ENCODE data around the gene MAG.
"Not testable (repeated sequence)": the region's sequence is repeated elsewhere in the genome, so short reads cannot be mapped to it uniquely, and the experiment has no call there.

MAG gene

GRCh38 chr19:35281303-35281702 is 10.7 kb upstream of the MAG start:
- DNase-seq (ENCODE audit: low read depth), result no peak

DNA sequence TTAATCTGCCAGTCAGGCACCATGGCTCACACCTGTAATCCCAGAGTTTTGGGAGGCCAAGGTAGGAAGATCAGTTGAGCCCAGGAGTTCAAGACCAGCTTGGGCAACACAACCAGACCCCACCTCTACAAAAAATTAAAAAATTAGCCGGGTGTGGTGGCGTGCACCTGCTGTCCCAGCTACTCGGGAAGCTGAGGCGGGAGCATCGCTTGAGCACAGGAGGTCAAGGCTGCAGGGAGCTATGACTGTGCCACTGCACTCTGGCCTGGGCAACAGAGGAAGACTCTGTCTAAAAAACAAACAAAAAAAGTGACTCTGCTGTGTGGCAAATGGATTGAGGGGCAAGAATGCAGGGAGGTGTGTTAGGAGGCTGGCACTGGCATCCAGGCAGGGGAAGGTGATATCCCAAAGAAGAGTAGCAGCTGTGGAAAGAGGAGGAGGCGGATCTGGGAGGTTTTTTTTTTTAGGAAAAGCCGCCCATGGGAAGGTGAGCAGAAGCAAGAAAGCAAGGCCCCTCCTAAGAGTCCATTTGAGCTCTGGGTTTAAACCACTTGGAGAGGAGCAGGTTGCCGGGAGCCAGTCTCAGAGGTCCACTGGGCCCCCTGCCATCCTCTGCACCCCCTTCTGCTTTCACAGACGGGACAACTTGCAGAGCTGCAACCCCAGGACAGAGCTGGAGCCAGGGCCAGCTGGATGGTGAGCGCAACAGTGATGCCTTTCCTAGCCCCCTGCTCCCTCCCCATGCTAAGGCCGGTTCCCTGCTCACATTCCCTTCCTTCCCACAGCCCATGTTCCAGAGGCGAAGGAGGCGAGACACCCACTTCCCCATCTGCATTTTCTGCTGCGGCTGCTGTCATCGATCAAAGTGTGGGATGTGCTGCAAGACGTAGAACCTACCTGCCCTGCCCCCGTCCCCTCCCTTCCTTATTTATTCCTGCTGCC is 7.5 kb upstream of the MAG start:
- no peak for DNase-seq (ENCODE audit: low read depth)

GRCh38 chr19:35285095-35285449 is 6.9 kb upstream of the MAG start:
- DNase-seq (ENCODE audit: low read depth), result no peak

GRCh38 chr19:35285465-35285864 is 6.5 kb upstream of the MAG start:
- DNase-seq (ENCODE audit: low read depth), result not testable (repeated sequence)

DNA sequence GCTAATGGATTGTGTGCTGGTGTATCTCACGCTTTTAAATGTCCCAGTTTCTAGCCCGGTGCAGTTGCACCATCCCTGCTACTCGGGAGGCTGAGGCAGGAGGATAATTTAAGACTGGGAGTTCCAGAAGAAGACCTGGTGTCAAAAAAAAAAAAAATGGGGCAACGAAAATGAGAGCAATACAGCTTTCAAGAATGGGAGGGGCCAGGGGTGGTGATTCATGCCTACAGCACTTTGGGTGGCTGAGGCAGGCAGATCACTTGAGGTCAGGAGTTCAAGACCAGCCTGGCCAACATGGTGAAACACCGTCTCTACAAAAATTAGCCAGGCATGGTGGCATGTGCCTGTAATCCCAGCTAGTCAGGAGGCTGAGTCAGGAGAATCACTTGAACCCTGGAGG is 5.9 kb upstream of the MAG start:
- not testable (repeated sequence) for DNase-seq (ENCODE audit: low read depth)

GRCh38 chr19:35287713-35288112 is 4.2 kb upstream of the MAG start:
- DNase-seq (ENCODE audit: low read depth), result no peak

- no peak for DNase-seq (ENCODE audit: low read depth)
These were observed 3.6 kb upstream of the MAG start for GRCh38 chr19:35288331-35288730.

- no peak for DNase-seq (ENCODE audit: low read depth)
These were observed 3.1 kb upstream of the MAG start for GRCh38 chr19:35288906-35289305.

DNA sequence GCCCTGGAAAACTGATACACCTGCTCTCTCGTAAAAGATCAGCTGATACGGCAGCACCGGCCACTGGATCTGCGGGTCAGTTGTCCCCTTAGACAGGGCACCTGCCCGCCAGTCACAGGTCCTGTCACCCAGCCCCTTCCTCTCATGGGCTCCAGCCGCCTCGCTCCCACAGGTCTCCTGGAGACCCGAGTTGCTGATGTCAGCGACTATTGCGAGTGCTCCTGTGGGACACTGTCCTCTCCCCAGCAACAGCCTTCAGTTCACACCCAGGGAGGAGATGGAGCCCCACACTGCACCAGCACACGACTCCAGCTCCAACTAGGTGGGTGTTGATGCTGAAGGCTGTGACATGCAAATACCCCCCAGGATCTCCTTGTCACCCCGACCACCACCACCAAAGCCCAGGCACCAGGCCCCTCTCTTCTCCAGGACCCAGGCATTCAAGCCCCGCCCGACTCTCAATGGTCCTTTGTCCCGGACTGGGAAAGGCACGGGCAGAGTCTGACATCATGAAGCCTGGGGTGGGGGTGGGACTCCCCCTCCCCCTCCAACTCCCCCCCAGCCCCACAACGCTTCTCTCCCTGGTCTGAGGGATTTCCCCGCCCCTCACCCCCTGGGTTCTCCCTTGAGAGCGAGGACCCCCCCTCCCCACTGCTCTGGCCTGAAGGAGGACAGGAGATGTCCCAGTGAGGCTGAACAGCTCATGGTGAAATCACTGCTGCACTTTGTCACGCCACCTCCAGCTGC is 1.4 kb upstream of the MAG start:
- no peak for DNase-seq (ENCODE audit: low read depth)

- DNase-seq (ENCODE audit: low read depth), result no peak
These were observed 702 bp upstream of the MAG start for GRCh38 chr19:35291259-35291658.

DNA sequence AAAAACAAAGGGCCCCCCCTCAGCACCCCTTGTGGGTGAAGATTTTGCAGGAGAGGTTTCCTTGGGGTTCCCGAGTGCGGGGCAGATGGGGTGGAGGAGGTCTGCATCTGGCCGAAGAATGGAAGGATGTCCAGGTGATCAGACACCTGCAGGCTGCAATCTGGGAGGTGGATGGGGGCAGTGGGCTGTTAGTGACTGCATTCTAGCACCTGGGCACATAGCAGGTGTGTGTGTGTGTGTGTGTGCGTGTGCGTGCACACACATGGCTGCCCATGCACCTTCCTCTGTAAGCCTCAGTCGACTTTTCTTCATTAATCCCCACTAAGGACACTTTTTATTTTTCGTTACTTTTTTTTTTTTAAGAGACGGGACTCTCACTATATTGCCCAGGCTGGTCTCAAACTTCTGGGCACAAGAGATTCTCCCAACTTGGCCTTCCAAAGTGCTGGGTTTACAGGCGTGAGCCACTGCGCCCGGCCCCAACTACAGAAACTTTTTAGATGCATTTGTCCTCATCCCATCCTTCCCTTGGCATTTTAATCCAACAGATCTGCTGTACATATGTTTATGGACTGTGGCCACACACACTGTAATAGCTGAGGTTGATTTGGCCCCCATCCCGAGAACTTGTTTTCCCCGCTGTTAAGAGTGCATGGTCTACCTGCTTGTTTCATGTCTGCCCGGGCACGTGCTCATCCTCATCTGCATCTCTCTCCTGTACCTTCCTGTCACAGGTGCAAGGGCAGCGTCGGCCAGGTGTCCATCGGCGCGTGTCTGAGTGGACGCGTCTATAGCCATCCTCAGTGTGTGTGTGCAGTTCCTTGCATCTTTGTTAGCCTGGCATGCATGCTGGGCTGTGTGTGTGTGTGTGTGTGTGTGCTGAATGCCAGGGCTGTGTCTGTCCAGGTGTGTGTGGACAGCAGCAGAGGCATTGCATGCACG is 731 bp downstream of the MAG start:
- DNase-seq (ENCODE audit: low read depth), result no peak

GRCh38 chr19:35293363-35293739 is 1.4 kb downstream of the MAG start:
- no peak for DNase-seq (ENCODE audit: low read depth)

DNA sequence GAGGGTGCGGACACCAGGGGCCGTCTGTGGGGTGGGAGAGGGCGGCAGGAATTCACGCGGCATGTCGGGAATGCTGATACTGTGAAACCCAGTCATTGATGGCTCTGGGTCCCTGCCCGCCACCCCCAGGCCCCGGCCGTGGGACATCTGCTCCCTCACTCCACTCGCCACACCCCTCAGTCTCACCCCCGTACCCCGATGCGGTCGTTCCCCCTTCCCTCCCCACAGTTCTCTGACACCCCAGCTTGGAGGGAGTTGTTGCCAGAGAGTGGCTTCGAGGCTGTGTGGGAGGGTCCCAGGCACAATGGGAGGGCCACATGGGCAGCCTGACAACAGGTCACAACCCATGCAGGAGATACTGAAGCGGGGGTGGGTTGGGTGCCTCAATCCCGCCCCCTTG is 1.8 kb downstream of the MAG start:
- no peak for DNase-seq (ENCODE audit: low read depth)

DNA sequence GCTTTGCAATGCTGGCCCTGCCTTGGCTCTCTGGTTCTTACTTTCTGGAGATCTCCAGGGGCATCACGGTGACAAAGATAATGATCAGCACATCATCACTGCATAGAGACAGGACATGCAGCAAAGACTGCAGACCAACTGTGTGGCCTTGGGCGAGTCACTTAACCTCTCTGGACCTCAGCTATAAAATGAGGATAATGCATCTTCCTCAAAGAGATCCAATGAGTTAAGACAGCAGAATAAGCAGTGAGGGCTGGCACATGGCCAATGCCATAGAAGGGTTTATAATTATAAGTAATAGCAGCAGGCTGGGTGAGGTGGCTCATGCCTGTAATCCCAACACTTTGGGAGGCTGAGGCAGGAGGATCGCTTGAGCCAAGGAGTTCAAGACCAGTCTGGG is 2.4 kb downstream of the MAG start:
- no peak for DNase-seq (ENCODE audit: low read depth)

- no peak for DNase-seq (ENCODE audit: low read depth)
These were observed 3.2 kb downstream of the MAG start for GRCh38 chr19:35294859-35295791.

DNA sequence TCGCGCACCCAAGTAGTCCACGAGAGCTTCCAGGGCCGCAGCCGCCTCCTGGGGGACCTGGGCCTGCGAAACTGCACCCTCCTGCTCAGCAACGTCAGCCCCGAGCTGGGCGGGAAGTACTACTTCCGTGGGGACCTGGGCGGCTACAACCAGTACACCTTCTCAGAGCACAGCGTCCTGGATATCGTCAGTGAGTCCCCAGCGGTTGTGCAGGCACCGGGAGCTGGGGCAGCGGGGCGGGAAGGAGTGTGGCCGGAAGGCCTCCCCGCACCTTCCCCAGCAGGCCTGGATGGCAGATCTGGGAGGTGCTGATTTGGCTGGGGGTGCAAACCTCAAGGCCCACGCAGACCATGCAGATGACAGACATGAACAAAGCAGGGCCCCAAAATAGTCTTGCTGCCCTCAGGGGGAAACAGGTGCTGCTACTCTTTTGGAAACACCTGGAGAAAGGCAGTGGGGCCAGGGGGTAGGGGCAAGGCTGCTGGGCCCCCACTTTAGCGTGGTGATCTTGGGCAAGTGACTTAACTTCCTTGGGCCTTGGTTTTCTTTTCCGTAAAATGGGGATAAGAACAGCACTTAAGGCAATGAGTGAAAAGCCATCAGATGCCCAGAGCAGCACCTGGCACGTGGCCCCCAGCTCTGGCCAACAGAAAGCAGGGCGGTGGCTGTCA is 4.0 kb downstream of the MAG start:
- DNase-seq (ENCODE audit: low read depth), result no peak

DNA sequence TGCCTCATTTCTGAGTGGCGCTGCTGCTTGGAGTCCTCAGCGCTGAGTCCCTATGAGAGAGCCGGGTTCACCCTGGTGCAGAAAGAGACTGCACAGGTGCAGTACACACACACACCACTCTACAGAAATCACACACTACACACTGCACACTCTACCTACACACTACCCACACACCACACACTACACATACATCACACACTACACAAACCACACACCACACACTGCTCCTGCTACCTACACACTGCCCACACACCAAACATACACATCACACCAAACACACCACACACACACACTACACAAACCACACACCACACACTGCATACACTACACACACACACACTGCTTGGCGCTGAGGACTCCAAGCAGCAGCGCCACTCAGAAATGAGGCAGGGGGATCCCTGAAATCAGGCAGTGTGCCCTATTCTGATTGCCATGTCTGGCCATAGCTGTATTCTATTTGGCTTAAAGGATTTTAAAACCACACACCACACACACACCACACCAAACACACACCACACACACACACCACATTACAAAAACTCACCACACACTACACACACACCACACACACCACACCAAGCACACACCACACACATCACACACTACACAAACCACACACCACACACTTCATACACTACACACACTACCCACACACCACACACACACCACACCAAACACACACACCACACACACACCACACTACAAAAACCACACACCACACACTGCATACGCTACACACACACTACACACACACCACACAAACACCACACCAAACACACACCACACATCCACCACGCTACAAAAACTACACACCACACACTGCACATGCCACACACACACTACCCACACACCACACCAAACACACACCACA is 4.9 kb downstream of the MAG start:
- no peak for DNase-seq (ENCODE audit: low read depth)

GRCh38 chr19:35297515-35297848 is 5.5 kb downstream of the MAG start:
- no peak for DNase-seq (ENCODE audit: low read depth)

GRCh38 chr19:35297922-35298321 is 6.0 kb downstream of the MAG start:
- DNase-seq (ENCODE audit: low read depth), result no peak

GRCh38 chr19:35298561-35298972 is 6.6 kb downstream of the MAG start:
- no peak for DNase-seq (ENCODE audit: low read depth)
